A549 (cell line): ENCODE measurements around the gene THOC5.

Source experiments
- EHMT2 ChIP-seq: fragments of 200-600 bp; sonication (generic); IDR thresholded peaks from 2 replicates; pipeline ENCODE4 v1.6.1; 2016; ENCODE audit warnings: antibody characterized with exemption, low read depth, mild to moderate bottlenecking, moderate library complexity
- TF ChIP-seq, protein P1 (sequence below): fragments of >200 bp; sonication (Bioruptor Twin); formaldehyde crosslinking; IDR thresholded peaks from 3 replicates; pipeline ENCODE4 v1.5.1; 2016

DNA sequence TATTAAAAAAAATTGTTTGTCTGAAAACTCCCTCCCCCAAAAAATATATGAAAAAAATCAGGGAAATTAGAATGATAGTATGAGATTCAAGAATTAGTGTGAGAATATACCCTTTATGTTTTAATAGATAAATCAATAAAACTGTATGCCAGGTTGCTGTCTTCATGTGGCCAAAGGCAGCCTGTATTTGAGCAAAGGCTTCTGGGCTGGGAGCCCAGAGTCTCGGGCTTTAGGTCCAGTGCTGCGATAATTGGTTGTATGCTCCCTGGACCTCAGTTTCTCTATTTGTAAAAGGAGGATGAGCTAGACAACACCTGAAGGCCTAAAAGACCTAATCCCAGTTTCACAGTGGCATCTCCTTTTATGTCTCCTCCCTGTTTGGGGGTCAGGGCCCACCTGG, 29.8 kb downstream of the THOC5 start:
- TF ChIP-seq EHMT2: no peak
- TF ChIP-seq, protein P1, sequence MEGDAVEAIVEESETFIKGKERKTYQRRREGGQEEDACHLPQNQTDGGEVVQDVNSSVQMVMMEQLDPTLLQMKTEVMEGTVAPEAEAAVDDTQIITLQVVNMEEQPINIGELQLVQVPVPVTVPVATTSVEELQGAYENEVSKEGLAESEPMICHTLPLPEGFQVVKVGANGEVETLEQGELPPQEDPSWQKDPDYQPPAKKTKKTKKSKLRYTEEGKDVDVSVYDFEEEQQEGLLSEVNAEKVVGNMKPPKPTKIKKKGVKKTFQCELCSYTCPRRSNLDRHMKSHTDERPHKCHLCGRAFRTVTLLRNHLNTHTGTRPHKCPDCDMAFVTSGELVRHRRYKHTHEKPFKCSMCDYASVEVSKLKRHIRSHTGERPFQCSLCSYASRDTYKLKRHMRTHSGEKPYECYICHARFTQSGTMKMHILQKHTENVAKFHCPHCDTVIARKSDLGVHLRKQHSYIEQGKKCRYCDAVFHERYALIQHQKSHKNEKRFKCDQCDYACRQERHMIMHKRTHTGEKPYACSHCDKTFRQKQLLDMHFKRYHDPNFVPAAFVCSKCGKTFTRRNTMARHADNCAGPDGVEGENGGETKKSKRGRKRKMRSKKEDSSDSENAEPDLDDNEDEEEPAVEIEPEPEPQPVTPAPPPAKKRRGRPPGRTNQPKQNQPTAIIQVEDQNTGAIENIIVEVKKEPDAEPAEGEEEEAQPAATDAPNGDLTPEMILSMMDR: no peak
